ENCODE data around the gene PTPA.

The PTPA gene

DNA sequence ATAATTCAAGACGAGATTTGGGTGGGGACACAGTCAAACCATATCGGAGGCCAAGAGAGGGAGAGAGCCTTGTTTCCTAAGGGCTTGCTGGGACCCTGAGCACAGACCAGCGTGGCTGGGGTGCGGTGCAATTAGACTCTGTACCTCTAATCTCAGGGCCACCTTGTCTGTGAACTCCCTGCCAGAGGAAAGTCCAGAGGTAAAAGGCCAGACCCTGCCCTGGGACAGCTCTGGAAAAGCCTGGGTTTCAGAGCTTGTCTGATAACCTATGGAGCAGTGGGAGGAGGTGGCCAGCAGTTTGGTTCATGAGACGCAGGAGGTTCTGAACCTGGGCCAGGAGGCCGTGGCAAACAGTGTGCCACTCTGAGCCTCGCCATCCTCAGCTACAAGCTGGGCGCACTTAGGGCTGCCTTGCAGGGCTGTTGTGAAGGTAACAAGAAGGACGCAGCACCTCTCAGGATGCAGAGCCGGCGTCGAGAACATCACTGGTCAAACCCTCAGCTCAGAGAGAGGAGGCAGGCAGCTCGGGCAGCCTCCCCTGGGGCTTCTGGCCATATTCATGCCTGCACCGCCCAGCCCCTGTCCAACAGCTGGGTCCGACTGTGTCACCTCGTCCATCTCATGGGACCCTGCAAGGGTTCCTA is 35.1 kb upstream of the PTPA start:
- Histone ChIP-seq H4K91ac (ENCODE audit: low read depth, low read length, poor library complexity) (no peak overlapping the region), H3K9me3 (replicated peaks in 1 of 2; ENCODE audit: control insufficient read depth in 2 of 2, insufficient read depth in 1 of 2, low read depth in 1 of 2, low read length in 2 of 2) (no peaks in the 10 kb centered on the region), H3K23ac (ENCODE audit: low read depth, low read length, poor library complexity) (peak overlapping the region; percentile 80), H2BK120ac (ENCODE audit: low read depth, low read length) (no peak overlapping the region), H3K4ac (ENCODE audit: low read length) (no peak overlapping the region), H3K4me1 (ENCODE audit: control insufficient read depth in 2 of 2, insufficient read depth in 1 of 2, low read depth in 1 of 2, low read length in 2 of 2) (peaks cover 2 to 3% of the 10 kb centered on the region in 2 donors), H3K79me1 (ENCODE audit: low read depth, low read length) (no peaks in the 10 kb centered on the region), H3K27me3 (ENCODE audit: control insufficient read depth in 3 of 3, insufficient read depth in 3 of 3, low read depth in 1 of 3, low read length in 3 of 3) (no peaks in the 10 kb centered on the region), H3K9ac (ENCODE audit: low read depth, low read length, poor library complexity) (no peak overlapping the region), H3K18ac (ENCODE audit: low read length) (no peak overlapping the region), H2BK15ac (ENCODE audit: low read length) (no peak overlapping the region), H4K8ac (ENCODE audit: low read depth, low read length) (no peak overlapping the region), H3K4me2 (ENCODE audit: insufficient read depth, low read length, poor library complexity, severe bottlenecking) (no peak overlapping the region), H3K14ac (ENCODE audit: low read length) (no peak overlapping the region), H2AFZ (ENCODE audit: low read length) (no peak overlapping the region), H3K36me3 (replicated peaks in 1 of 2; ENCODE audit: control insufficient read depth in 2 of 2, insufficient read depth in 2 of 2, low read length in 2 of 2) (peaks cover 0 to 5% of the 10 kb centered on the region in 2 donors), H2BK5ac (ENCODE audit: low read length) (no peak overlapping the region), H2BK12ac (ENCODE audit: low read length) (no peak overlapping the region), H2AK5ac (ENCODE audit: low read depth, low read length) (no peak overlapping the region), H3K27ac (replicated peaks; ENCODE audit: low read length) (no peak overlapping the region), H3K4me3 (ENCODE audit: low read length in 2 of 2) (no peak overlapping the region)
- DNase-seq (ENCODE audit: low spot score): no peak
- no CpG with 5 or more reads among the region's 16 CpGs for WGBS, 2 donors (ENCODE audit: extremely low coverage in 2 of 2, insufficient read length in 2 of 2, insufficient replicate concordance in 1 of 2)

DNA sequence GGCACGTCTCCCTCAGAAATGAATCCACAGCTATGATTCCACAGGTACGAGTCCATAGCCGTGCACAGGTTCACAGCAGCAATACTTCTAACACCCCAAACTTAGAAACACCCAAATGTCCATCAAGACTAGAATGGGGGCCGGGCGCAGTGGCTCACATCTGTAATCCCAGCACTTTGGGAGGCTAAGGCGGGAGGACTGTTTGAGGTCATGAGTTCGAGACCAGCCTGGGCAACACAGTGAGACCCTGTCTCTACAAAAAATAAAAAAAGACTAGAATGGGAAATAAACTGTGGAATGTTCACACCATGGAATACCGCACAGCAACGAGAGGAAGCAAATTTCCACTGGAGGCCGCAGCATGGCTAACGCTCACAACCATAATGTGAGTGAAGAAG is 34.6 kb upstream of the PTPA start:
- no peak overlapping the region for H3K18ac ChIP-seq (ENCODE audit: low read length)
- no CpG with 5 or more reads among the region's 11 CpGs for WGBS, 2 donors (ENCODE audit: extremely low coverage in 2 of 2, insufficient read length in 2 of 2, insufficient replicate concordance in 1 of 2)

DNA sequence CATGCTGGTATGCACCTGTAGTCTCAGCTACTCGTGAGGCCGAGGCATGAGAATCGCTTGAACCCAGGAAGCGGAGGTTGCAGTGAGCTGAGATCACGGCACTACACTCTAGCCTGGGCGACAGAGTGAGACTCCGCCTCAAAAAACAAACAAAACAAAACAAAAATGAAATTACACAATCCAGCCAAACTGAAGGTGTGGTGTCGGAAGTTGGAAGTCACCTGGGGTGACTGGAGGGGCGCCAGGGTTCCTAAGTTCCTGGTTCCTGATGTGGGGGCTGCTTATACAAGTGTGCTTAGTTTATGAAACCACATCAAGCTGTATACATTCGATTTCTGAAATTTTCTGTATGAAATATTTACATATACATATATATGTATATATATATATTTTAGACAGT is 34.0 kb upstream of the PTPA start:
- Histone ChIP-seq H3K4me2 (ENCODE audit: insufficient read depth, low read length, poor library complexity, severe bottlenecking) (no peak overlapping the region), H2BK12ac (ENCODE audit: low read length) (no peak overlapping the region), H3K4ac (ENCODE audit: low read length) (no peak overlapping the region), H3K23ac (ENCODE audit: low read depth, low read length, poor library complexity) (no peak overlapping the region), H3K27ac (replicated peaks; ENCODE audit: low read length) (no peak overlapping the region), H3K9ac (ENCODE audit: low read depth, low read length, poor library complexity) (no peak overlapping the region), H2BK15ac (ENCODE audit: low read length) (no peak overlapping the region), H3K27me3 (ENCODE audit: control insufficient read depth in 3 of 3, insufficient read depth in 3 of 3, low read depth in 1 of 3, low read length in 3 of 3) (no peaks in the 10 kb centered on the region), H2BK5ac (ENCODE audit: low read length) (no peak overlapping the region), H3K9me3 (replicated peaks in 1 of 2; ENCODE audit: control insufficient read depth in 2 of 2, insufficient read depth in 1 of 2, low read depth in 1 of 2, low read length in 2 of 2) (no peaks in the 10 kb centered on the region), H3K79me1 (ENCODE audit: low read depth, low read length) (peaks cover 8% of the 10 kb centered on the region), H2AK5ac (ENCODE audit: low read depth, low read length) (no peak overlapping the region), H3K4me1 (ENCODE audit: control insufficient read depth in 2 of 2, insufficient read depth in 1 of 2, low read depth in 1 of 2, low read length in 2 of 2) (peaks cover 0 to 8% of the 10 kb centered on the region in 2 donors), H3K18ac (ENCODE audit: low read length) (no peak overlapping the region), H4K91ac (ENCODE audit: low read depth, low read length, poor library complexity) (no peak overlapping the region), H3K36me3 (replicated peaks in 1 of 2; ENCODE audit: control insufficient read depth in 2 of 2, insufficient read depth in 2 of 2, low read length in 2 of 2) (no peaks in the 10 kb centered on the region), H3K4me3 (ENCODE audit: low read length in 2 of 2) (no peak overlapping the region), H4K8ac (ENCODE audit: low read depth, low read length) (no peak overlapping the region), H2AFZ (ENCODE audit: low read length) (no peak overlapping the region), H2BK120ac (ENCODE audit: low read depth, low read length) (no peak overlapping the region), H3K14ac (ENCODE audit: low read length) (no peak overlapping the region)
- no peak for DNase-seq (ENCODE audit: low spot score)
- no CpG with 5 or more reads among the region's 10 CpGs for WGBS, 2 donors (ENCODE audit: extremely low coverage in 2 of 2, insufficient read length in 2 of 2, insufficient replicate concordance in 1 of 2)

More for the DNA sequence above, 34.6 kb upstream of the PTPA start:
- Histone ChIP-seq H3K27ac (replicated peaks; ENCODE audit: low read length) (no peak overlapping the region), H2AK5ac (ENCODE audit: low read depth, low read length) (no peak overlapping the region), H2AFZ (ENCODE audit: low read length) (no peak overlapping the region), H4K91ac (ENCODE audit: low read depth, low read length, poor library complexity) (no peak overlapping the region), H2BK120ac (ENCODE audit: low read depth, low read length) (no peak overlapping the region), H4K8ac (ENCODE audit: low read depth, low read length) (no peak overlapping the region), H3K4ac (ENCODE audit: low read length) (no peak overlapping the region), H3K4me2 (ENCODE audit: insufficient read depth, low read length, poor library complexity, severe bottlenecking) (no peak overlapping the region), H2BK12ac (ENCODE audit: low read length) (no peak overlapping the region), H3K14ac (ENCODE audit: low read length) (no peak overlapping the region), H3K27me3 (ENCODE audit: control insufficient read depth in 3 of 3, insufficient read depth in 3 of 3, low read depth in 1 of 3, low read length in 3 of 3) (no peaks in the 10 kb centered on the region), H3K23ac (ENCODE audit: low read depth, low read length, poor library complexity) (no peak overlapping the region), H3K79me1 (ENCODE audit: low read depth, low read length) (peaks cover 2% of the 10 kb centered on the region), H2BK15ac (ENCODE audit: low read length) (no peak overlapping the region), H3K9ac (ENCODE audit: low read depth, low read length, poor library complexity) (no peak overlapping the region), H2BK5ac (ENCODE audit: low read length) (no peak overlapping the region), H3K4me1 (ENCODE audit: control insufficient read depth in 2 of 2, insufficient read depth in 1 of 2, low read depth in 1 of 2, low read length in 2 of 2) (peaks cover 3% of the 10 kb centered on the region in 2 donors), H3K4me3 (ENCODE audit: low read length in 2 of 2) (no peak overlapping the region), H3K9me3 (replicated peaks in 1 of 2; ENCODE audit: control insufficient read depth in 2 of 2, insufficient read depth in 1 of 2, low read depth in 1 of 2, low read length in 2 of 2) (no peaks in the 10 kb centered on the region), H3K36me3 (replicated peaks in 1 of 2; ENCODE audit: control insufficient read depth in 2 of 2, insufficient read depth in 2 of 2, low read length in 2 of 2) (peaks cover 0 to 3% of the 10 kb centered on the region in 2 donors)
- no peak for DNase-seq (ENCODE audit: low spot score)

DNA sequence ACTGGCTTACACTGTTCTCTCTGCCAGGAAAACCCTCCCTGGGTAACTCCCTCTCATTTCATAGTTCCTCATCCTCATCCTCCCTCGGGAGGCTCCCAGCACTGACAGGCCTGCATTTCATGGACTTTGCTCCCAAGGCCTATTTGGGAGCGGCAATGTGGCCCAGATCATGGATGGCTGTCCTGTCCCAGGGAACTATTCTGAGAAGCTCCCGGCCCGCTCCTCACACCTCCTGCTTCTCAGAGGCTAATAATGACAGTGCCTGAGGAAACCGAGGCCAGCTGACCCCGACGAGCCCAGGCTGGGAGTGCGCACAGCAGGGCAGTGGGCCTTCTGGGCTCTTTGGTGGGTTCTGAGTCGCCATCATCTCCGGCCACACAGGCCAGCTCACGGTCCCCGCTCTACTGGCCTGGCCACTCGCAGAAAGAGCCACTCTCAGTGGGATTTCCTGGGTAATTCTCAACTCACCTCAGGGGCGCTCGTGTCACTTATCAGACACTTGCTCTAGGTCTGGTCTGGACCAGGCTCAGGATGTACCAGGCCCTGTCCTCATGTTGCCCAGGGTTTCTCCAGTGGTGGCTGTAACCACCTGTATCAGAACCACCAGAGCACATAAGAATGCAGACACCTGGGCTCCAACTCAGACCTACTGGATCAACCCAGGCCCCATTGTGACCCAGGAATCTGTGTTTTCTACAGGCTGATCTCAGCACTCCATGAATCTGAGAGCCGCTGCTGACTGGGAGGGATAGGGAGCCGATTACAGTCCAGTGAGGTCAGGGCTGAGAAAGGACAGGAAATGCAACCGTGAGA is 32.3 kb upstream of the PTPA start:
- no peaks in the 10 kb centered on the region for H3K9me3 ChIP-seq (replicated peaks in 1 of 2; ENCODE audit: control insufficient read depth in 2 of 2, insufficient read depth in 1 of 2, low read depth in 1 of 2, low read length in 2 of 2)
- no peak overlapping the region for H3K27ac ChIP-seq (replicated peaks; ENCODE audit: low read length)
- H3K14ac ChIP-seq (ENCODE audit: low read length): no peak overlapping the region
- H3K4me3 ChIP-seq (ENCODE audit: low read length in 2 of 2): no peak overlapping the region
- WGBS, 2 donors (ENCODE audit: extremely low coverage in 2 of 2, insufficient read length in 2 of 2, insufficient replicate concordance in 1 of 2): no CpG with 5 or more reads among the region's 18 CpGs
- peaks cover 0 to 8% of the 10 kb centered on the region in 2 donors for H3K4me1 ChIP-seq (ENCODE audit: control insufficient read depth in 2 of 2, insufficient read depth in 1 of 2, low read depth in 1 of 2, low read length in 2 of 2)
- no peak overlapping the region for H3K18ac ChIP-seq (ENCODE audit: low read length)
- H3K4me2 ChIP-seq (ENCODE audit: insufficient read depth, low read length, poor library complexity, severe bottlenecking): no peak overlapping the region
- H3K9ac ChIP-seq (ENCODE audit: low read depth, low read length, poor library complexity): no peak overlapping the region
- H3K23ac ChIP-seq (ENCODE audit: low read depth, low read length, poor library complexity): no peak overlapping the region
- H3K36me3 ChIP-seq (replicated peaks in 1 of 2; ENCODE audit: control insufficient read depth in 2 of 2, insufficient read depth in 2 of 2, low read length in 2 of 2): peaks cover 0 to 9% of the 10 kb centered on the region in 2 donors
- H4K91ac ChIP-seq (ENCODE audit: low read depth, low read length, poor library complexity): no peak overlapping the region
- H3K4ac ChIP-seq (ENCODE audit: low read length): no peak overlapping the region
- no peak overlapping the region for H2AK5ac ChIP-seq (ENCODE audit: low read depth, low read length)
- no peaks in the 10 kb centered on the region for H3K27me3 ChIP-seq (ENCODE audit: control insufficient read depth in 3 of 3, insufficient read depth in 3 of 3, low read depth in 1 of 3, low read length in 3 of 3)
- H4K8ac ChIP-seq (ENCODE audit: low read depth, low read length): no peak overlapping the region
- H2AFZ ChIP-seq (ENCODE audit: low read length): no peak overlapping the region
- H3K79me1 ChIP-seq (ENCODE audit: low read depth, low read length): peaks cover 10% of the 10 kb centered on the region
- peak overlapping the region; percentile 47 for H2BK120ac ChIP-seq (ENCODE audit: low read depth, low read length)
- H2BK5ac ChIP-seq (ENCODE audit: low read length): no peak overlapping the region
- DNase-seq (ENCODE audit: low spot score): no peak
- H2BK12ac ChIP-seq (ENCODE audit: low read length): no peak overlapping the region
- H2BK15ac ChIP-seq (ENCODE audit: low read length): no peak overlapping the region
